ENCODE measurements around the gene COQ10B. TPM values are rescaled to one million over a fixed set of nuclear protein-coding genes. Genes with fewer than 3 reads are reported as not detected.

The COQ10B gene
- total RNA-seq, 2 experiments from 2014 or later, result 14.0 to 14.6 TPM

DNA sequence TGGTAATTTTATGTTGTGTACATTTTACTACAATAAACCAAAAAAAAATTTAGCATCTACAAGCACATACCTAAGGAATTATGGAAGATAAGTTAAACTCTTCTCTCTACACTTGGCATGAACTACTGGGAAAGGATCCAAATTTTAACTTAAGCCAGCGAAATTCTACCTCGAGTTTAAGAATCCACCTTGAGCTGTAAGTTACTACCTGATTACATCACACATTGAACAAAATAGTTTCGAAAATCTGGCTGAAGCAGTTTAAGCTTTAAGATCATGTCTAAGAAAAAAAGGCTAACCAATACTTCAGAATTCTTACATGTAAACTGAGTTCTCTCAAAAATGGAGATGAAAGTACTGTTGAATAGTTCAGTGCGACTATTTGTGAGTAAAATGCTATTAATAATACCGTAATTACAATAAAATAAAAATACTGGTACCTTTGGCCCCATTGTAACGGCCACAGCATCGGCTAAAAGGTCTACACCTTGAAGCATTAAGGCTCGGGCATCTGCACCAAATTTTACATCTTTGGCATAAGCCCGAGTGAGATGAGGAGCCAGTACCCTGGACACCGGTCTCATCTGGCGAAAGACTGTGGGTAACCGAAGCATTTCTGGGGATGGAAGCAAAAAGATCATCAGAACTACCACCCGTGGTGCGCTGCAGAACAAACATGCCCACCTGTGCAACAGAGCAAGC, 45.0 kb downstream of the COQ10B start:
- Mint-ChIP-seq H3K4me3 (peak overlapping the region; percentile 100), H3K36me3 (ENCODE audit: low read depth) (peaks cover 86% of the 10 kb centered on the region), H3K27ac (peak overlapping the region; percentile 99), H3K4me1 (ENCODE audit: low read depth) (peaks cover 44% of the 10 kb centered on the region), H3K27me3 (no peaks in the 10 kb centered on the region), H3K9me3 (no peaks in the 10 kb centered on the region)
- no peak for ATAC-seq
- ChIA-PET POLR2A (interaction anchor here (0.6 to 8.5 kb wide), 14 partner anchors 8 to 208 kb away, joined by 3 to 81 read pairs (median 7); partner anchors contain the start of genes COQ10B, MARS2, MOB4 and SF3B1), CTCF (interaction anchor here (1.1 to 1.2 kb wide), 2 partner anchors 101 to 209 kb away, joined by 3 read pairs; no protein-coding TSS in a partner anchor)
- TF ChIP-seq, protein P1, sequence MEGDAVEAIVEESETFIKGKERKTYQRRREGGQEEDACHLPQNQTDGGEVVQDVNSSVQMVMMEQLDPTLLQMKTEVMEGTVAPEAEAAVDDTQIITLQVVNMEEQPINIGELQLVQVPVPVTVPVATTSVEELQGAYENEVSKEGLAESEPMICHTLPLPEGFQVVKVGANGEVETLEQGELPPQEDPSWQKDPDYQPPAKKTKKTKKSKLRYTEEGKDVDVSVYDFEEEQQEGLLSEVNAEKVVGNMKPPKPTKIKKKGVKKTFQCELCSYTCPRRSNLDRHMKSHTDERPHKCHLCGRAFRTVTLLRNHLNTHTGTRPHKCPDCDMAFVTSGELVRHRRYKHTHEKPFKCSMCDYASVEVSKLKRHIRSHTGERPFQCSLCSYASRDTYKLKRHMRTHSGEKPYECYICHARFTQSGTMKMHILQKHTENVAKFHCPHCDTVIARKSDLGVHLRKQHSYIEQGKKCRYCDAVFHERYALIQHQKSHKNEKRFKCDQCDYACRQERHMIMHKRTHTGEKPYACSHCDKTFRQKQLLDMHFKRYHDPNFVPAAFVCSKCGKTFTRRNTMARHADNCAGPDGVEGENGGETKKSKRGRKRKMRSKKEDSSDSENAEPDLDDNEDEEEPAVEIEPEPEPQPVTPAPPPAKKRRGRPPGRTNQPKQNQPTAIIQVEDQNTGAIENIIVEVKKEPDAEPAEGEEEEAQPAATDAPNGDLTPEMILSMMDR (IDR thresholded peaks at IDR 0.05), result no peak
- no peak for DNase-seq
- intact Hi-C loops (cut with micrococcal nuclease), result no loop called here

- peaks cover 48% of the 10 kb centered on the region for H3K4me1 Mint-ChIP-seq (ENCODE audit: low read depth)
- ATAC-seq, result no peak
- intact Hi-C loops (cut with micrococcal nuclease), result no loop called here
These were observed 45.7 kb downstream of the COQ10B start for GRCh38 chr2:197498937-197499593.

DNA sequence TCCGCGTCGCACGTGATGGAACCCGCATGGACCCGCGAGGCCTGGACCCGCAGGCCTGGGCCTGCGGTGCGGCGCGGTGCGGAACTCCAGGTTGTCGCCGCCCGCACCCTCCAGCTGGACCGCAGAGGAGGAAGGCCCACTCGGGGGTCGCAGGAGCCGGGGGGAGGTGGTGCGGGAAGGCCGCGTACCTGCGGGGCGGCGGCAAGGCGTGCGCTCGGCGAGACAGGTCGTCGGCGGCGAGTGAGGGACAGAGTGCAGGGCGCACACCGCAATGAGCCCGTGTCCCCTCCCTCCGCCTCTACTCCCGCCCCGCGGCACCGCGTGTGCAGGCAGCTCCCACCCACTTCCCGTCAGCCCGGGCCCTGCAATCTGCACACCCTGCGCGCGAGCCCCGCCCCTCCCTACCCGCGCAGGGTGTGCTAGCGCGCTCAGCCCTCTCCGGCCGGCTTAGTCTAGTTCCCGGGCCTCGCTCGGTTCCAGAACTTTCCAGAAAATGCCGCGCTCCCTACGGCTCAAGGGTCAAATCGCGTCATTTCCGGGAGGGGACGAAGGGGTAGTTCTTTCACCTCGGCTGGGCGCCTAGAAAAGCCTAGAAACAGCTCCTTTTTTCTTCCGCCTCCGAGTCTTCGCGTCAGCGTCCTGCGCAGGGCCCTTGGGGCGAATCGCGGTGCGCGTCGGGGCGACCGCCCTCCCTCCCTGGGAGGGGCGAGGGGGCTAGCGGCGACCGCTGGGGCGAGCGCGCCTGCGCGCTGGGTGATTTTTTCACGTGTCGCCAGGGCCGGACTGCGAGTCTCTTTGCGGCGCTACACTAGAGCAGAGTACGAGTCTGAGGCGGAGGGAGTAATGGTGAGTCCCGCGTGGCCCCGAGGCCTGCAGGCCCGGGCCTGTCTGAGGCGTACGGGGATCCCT, 46.5 kb downstream of the COQ10B start, which contains the start of the genes HSPD1 and HSPE1:
TSS of gene HSPD1 (minus strand) at position 247 of the 909 bp plus-strand sequence. CDS start 992 bp downstream, outside the sequence.
TSS of gene HSPE1 (plus strand) at position 786 of the 909 bp plus-strand sequence. CDS start at position 844, 58 bp downstream.
- Mint-ChIP-seq H3K27me3 (no peaks in the 10 kb centered on the region), H3K4me3 (peak within 1 kb of the TSS; percentile 100), H3K27ac (peak within 1 kb of the TSS; percentile 99), H3K4me1 (ENCODE audit: low read depth) (peaks cover 48% of the 10 kb centered on the region), H3K9me3 (no peaks in the 10 kb centered on the region), H3K36me3 (ENCODE audit: low read depth) (peaks cover 89% of the 10 kb centered on the region)
- ChIA-PET POLR2A (interaction anchor here (0.6 to 8.5 kb wide), 22 partner anchors 8 to 310 kb away, joined by 3 to 81 read pairs (median 6); partner anchors contain the start of genes COQ10B, MARS2, MOB4 and SF3B1), CTCF (interaction anchor here (1.0 to 2.8 kb wide), 2 partner anchors 14 to 16 kb away, joined by 6 to 13 read pairs; partner anchors contain the start of gene MOB4)
- intact Hi-C loops (cut with micrococcal nuclease), result loop anchor here (2.0 to 5.0 kb wide), 3 partner anchors 15 to 68 kb away; partner anchors contain the start of gene COQ10B
- TF ChIP-seq, protein P1 (IDR thresholded peaks at IDR 0.05), result no peak
- ATAC-seq (peak; percentile 89), DNase-seq (peak; percentile 99)

More at GRCh38 chr2:197498937-197499593, 45.7 kb downstream of the COQ10B start:
- DNase-seq, result peak; percentile 76
- no peaks in the 10 kb centered on the region for H3K27me3 Mint-ChIP-seq
- CTCF ChIA-PET, result interaction anchor here (1.0 to 2.8 kb wide), 2 partner anchors 15 to 17 kb away, joined by 6 to 13 read pairs; partner anchors contain the start of gene MOB4
- peak overlapping the region; percentile 100 for H3K4me3 Mint-ChIP-seq
- POLR2A ChIA-PET, result interaction anchor here (0.9 to 8.5 kb wide), 15 partner anchors 8 to 305 kb away, joined by 3 to 81 read pairs (median 8); partner anchors contain the start of genes MARS2, MOB4 and SF3B1
- TF ChIP-seq, protein P1 (IDR thresholded peaks at IDR 0.05), result no peak
- no peaks in the 10 kb centered on the region for H3K9me3 Mint-ChIP-seq
- H3K36me3 Mint-ChIP-seq (ENCODE audit: low read depth), result peaks cover 89% of the 10 kb centered on the region
- peak overlapping the region; percentile 99 for H3K27ac Mint-ChIP-seq

DNA sequence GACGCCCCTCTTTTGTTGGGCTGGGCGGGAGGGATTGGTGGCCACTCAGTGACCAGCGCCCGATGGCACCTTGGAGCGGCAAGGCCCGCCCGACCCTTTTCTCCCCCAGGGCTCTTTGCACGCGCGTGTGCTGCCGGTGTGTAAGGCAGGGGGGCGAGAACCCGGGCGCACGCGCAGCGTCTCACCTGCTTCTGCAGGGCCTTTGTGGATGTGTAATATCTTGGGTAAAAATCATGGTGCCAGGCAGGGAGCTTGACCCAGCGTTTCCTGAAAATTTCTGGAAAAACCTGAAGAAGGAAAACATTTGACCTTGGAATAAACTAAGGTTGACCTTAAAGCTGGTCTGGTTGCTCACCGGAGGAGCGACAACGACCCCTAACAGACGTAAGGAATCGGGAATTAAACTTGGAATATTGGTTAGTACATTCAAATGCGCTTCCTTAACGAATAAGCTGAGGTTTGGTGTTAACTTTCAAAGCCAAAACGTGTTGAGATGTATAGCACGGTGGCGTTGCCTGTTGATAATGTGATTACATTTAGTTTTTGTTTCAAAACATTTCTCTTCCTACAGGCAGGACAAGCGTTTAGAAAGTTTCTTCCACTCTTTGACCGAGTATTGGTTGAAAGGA, 47.3 kb downstream of the COQ10B start:
- POLR2A ChIA-PET, result interaction anchor here (0.6 to 8.5 kb wide), 14 partner anchors 8 to 205 kb away, joined by 3 to 81 read pairs (median 6); partner anchors contain the start of genes ANKRD44, COQ10B, MARS2 and MOB4
- TF ChIP-seq, protein P1 (IDR thresholded peaks at IDR 0.05), result no peak
- intact Hi-C loops (cut with micrococcal nuclease), result loop anchor here (2.0 to 5.0 kb wide), 3 partner anchors 14 to 68 kb away; partner anchors contain the start of gene COQ10B
- H3K9me3 Mint-ChIP-seq, result no peaks in the 10 kb centered on the region
- CTCF ChIA-PET, result interaction anchor here (2.8 kb wide), 1 partner anchor 16 kb away, joined by 13 read pairs; the partner anchor contains the start of gene MOB4
- peak overlapping the region; percentile 99 for H3K27ac Mint-ChIP-seq
- ATAC-seq (peak; percentile 0), DNase-seq (no peak)
- peaks cover 45% of the 10 kb centered on the region for H3K4me1 Mint-ChIP-seq (ENCODE audit: low read depth)
- no peaks in the 10 kb centered on the region for H3K27me3 Mint-ChIP-seq
- H3K36me3 Mint-ChIP-seq (ENCODE audit: low read depth), result peaks cover 83% of the 10 kb centered on the region
- H3K4me3 Mint-ChIP-seq, result peak overlapping the region; percentile 100

Data from activated CD8-positive, alpha-beta T cell treated with anti-CD3 and anti-CD28 coated beads for 36 hours (primary cell).